HG02981 (cell line): Measurements from ENCODE around the gene ABLIM2.

Experiments
- ATAC-seq: cut with Tn5 transposase; IDR thresholded peaks from one replicate; pipeline ENCODE4 v1.9.1; 2021; ENCODE audit warnings: mild to moderate bottlenecking, moderate library complexity; ENCODE audit not compliant: unreplicated experiment

ABLIM2 gene

GRCh38 chr4:8106451-8107025 is 52.1 kb downstream of the ABLIM2 start:
- ATAC-seq: no peak

GRCh38 chr4:8105306-8106100 is 53.1 kb downstream of the ABLIM2 start:
- no peak for ATAC-seq

- ATAC-seq: no peak
Observed at GRCh38 chr4:8104491-8105305, 53.9 kb downstream of the ABLIM2 start.

GRCh38 chr4:8103421-8104390 is 54.9 kb downstream of the ABLIM2 start:
- ATAC-seq: no peak

- ATAC-seq: no peak
Observed at GRCh38 chr4:8102831-8103230, 55.8 kb downstream of the ABLIM2 start.

- no peak for ATAC-seq
Observed at GRCh38 chr4:8102076-8102355, 56.6 kb downstream of the ABLIM2 start.

- ATAC-seq: no peak
Observed at GRCh38 chr4:8101213-8102075, 57.2 kb downstream of the ABLIM2 start.

GRCh38 chr4:8099981-8100464 is 58.6 kb downstream of the ABLIM2 start:
- no peak for ATAC-seq

GRCh38 chr4:8098506-8098905 is 60.1 kb downstream of the ABLIM2 start:
- ATAC-seq: no peak

- no peak for ATAC-seq
Observed at GRCh38 chr4:8097721-8098345, 60.8 kb downstream of the ABLIM2 start.

- ATAC-seq: no peak
Observed at GRCh38 chr4:8097141-8097541, 61.5 kb downstream of the ABLIM2 start.

- ATAC-seq: no peak
Observed at GRCh38 chr4:8096690-8097061, 61.9 kb downstream of the ABLIM2 start.

GRCh38 chr4:8095956-8096689 is 62.5 kb downstream of the ABLIM2 start:
- ATAC-seq: no peak

- no peak for ATAC-seq
Observed at GRCh38 chr4:8093587-8094274, 64.9 kb downstream of the ABLIM2 start.

- ATAC-seq: no peak
Observed at GRCh38 chr4:8092282-8092681, 66.3 kb downstream of the ABLIM2 start.

GRCh38 chr4:8090744-8091301 is 67.8 kb downstream of the ABLIM2 start:
- ATAC-seq: no peak

GRCh38 chr4:8090312-8090711 is 68.3 kb downstream of the ABLIM2 start:
- no peak for ATAC-seq

GRCh38 chr4:8089862-8090261 is 68.8 kb downstream of the ABLIM2 start:
- ATAC-seq: no peak
